Panc1 (cell line): ENCODE results near the gene IHH.

Experiments
- POLR2AphosphoS5 ChIP-seq: IDR thresholded peaks from 2 replicates; pipeline ENCODE4 v1.6.1; 2012; ENCODE audit warnings: mild to moderate bottlenecking, low read depth, low read length, moderate library complexity
- REST ChIP-seq, 2 experiments: IDR thresholded peaks; 2 replicates each; pipeline ENCODE4 v1.6.1; 2011 to 2012; ENCODE audit warnings: low read depth in 2 of 2, control low read depth in 1 of 2, low read length in 1 of 2, mild to moderate bottlenecking in 1 of 2, moderate library complexity in 1 of 2; ENCODE audit not compliant: insufficient read depth in 1 of 2
- SIN3A ChIP-seq: IDR thresholded peaks from 2 replicates; pipeline ENCODE4 v1.6.1; 2012; ENCODE audit warnings: low read depth, mild to moderate bottlenecking, low read length, moderate library complexity, borderline replicate concordance; ENCODE audit not compliant: insufficient read depth
- TCF7L2 ChIP-seq: IDR thresholded peaks from 2 replicates; pipeline ENCODE4 v1.6.1; 2011; ENCODE audit warnings: mild to moderate bottlenecking, low read depth, low read length, inconsistent platforms
- TF ChIP-seq, protein P1 (sequence below): fragments of 450-650 bp; IDR thresholded peaks from 2 replicates; pipeline ENCODE4 v1.5.1; 2017; ENCODE audit warnings: mild to moderate bottlenecking

- no peak for TF ChIP-seq SIN3A
- TF ChIP-seq, protein P1, sequence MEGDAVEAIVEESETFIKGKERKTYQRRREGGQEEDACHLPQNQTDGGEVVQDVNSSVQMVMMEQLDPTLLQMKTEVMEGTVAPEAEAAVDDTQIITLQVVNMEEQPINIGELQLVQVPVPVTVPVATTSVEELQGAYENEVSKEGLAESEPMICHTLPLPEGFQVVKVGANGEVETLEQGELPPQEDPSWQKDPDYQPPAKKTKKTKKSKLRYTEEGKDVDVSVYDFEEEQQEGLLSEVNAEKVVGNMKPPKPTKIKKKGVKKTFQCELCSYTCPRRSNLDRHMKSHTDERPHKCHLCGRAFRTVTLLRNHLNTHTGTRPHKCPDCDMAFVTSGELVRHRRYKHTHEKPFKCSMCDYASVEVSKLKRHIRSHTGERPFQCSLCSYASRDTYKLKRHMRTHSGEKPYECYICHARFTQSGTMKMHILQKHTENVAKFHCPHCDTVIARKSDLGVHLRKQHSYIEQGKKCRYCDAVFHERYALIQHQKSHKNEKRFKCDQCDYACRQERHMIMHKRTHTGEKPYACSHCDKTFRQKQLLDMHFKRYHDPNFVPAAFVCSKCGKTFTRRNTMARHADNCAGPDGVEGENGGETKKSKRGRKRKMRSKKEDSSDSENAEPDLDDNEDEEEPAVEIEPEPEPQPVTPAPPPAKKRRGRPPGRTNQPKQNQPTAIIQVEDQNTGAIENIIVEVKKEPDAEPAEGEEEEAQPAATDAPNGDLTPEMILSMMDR: no peak
- TF ChIP-seq REST (IDR thresholded peaks at IDR 0.05; ENCODE audit: insufficient read depth in 1 of 2, low read depth in 2 of 2, low read length in 1 of 2): no peak
- no peak for TF ChIP-seq POLR2AphosphoS5
- TF ChIP-seq TCF7L2: no peak
Observed at GRCh38 chr2:219081701-219082331, 21.1 kb upstream of the IHH start.
